NCI-H187 (cell line): ENCODE results near the gene CYGB.

Experiments
- DNase-seq, 2 experiments: peaks; one replicate each; lab custom pipeline; 2025; lab: John Stamatoyannopoulos, UW

CYGB gene

DNA sequence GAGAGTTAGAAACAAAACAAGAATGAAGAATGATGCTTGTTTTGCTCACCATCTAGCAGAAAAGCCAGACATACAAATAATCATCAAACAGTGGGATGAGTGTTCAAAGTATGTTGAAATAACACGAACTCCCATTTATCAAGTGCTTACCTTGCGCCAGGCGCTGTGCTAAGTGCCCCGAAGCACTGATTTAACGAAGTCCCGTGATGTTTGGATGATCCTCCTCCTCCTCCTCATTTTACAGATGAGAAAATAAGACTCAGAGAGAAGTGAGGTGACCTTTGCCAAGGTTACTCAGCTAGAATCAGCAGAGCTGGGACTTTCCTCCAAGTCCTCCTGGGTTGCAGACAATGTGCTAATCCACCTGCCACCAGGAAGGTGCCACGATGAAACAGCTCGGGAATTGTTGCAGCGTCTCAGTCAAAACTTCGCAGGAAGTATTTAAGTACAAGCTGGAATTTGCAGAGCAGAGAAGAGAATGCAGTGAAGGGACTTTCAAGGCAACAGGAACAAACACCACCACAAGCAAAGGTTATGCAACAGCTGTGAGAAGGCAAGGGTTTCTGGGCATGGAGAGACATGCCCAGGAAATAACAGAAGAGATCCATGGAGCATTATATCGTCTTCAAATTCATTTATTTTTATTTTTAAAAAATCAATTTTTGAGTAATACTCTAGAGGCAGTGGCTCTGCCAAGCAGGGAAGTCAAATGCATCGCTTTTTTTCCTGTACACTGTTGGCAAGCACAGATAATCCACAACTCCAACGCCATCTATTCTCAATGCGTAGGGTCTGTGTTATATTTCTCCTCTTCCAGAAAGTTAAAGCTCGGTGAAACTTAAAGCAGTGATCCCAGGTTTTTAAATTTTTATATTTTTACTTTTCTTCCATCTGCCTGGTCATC lies 13.5 kb upstream of the CYGB start:
- no peak for DNase-seq

DNA sequence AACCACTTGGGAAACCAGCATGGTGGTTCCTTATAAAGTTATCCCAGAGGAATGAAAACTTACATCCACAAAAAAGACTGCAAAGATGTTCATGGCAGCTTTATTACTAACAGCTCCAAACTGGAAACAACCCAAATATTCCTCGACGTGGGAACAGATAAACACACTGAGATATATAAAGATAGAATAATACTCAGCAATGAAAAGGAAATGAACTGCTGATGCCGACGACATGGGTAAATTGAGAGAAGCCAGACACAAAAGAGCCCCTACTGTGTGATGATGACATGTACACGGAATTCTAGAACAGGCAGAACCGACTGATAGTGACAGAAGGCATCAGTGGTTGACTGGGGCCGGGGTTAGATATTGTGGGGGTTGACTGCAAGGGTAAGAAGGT lies 12.0 kb upstream of the CYGB start:
- no peak for DNase-seq

- DNase-seq, result no peak
These were observed 11.7 kb upstream of the CYGB start for GRCh38 chr17:76549215-76549518.

DNA sequence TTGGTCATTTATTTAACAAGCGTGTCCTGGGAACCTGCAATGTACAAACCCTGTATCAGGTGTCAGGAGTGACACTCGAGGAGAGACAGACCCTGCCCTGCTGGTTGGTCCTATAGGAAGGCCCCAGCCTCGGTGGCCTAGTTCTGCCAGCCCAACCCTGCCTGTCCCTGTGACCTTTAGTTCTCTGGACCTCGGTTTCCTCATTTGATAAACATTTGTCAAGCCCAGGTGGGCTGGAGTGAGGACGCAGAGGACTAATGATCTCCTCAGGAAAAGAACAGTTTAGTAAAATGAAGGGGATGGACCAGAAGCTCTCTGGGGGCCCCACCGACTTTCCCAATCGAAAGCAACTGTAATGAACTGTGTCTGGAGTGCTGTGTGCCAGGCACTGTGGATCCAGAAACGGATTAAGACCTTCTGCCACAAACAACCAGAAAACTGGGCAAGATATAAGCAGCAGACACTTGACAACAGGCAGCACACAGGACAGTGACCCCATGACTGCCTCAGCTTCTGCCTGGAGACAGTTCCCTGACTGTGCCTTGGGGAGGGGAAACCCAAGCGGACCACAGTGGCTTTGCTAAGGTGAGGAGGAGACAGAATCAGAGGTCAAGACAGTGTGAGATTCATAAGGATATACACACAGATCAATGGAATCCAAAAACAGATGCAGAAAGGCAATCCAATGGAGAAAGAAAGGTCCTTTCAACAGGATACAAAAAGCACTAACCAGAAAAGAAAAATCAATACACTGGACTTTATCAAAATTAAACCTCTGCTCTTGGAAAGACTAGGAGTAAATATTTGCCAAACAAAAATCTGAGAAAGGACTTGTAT lies 11.1 kb upstream of the CYGB start:
- DNase-seq, result no peak

GRCh38 chr17:76547642-76548202 lies 10.2 kb upstream of the CYGB start:
- DNase-seq, result no peak

DNA sequence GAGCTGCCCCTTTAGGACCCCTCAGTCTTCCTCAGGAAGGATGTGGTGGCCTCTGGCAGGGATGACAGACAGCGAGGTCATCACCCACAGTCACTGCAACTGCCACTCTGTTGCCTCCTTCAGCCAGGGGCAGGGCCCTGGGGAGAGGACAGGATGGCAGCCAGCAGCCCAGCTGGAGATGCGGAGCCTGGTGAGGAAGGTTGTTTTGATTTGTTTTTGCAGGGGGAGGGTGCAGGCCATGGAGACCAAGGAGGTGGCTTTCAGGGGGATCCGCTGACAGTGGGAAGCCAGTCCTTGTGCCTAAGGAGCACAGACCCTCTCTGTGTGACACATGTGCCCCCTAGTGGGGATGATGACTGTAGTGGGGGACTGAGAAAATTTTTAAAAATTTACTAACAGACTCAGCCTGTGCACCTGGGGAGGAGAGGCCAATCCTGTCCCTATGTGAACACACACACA lies 9.7 kb upstream of the CYGB start:
- DNase-seq, result no peak

DNA sequence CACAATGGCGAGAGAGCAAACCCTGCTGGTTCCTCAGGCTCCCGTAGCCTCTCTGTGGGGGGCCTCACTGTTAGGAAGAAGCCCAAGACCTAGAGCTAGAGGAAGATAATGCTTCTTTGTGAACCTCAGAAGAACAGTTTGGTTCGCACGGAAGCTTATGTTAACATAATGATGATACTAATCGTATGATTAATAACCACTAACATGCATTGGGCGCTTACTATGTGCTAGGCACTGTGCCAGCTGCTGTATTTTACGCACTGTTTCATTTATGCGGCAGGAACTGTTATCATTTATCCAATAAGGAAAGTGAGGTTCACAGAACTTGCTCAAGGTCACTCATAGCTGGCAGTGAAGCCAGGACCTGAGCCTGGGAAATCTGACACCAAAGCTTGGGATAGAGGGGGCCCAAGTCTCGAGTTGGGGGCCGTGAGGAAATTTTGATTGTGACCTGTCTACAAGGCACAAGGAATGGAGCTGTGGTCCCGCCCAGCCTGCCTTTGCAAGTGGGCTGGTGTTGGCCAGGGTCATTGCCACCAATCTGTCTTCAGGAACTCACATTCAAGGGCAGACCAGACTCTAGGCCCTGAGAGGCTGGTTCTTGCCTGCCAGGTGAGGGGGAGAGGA lies 9.2 kb upstream of the CYGB start:
- DNase-seq, result no peak

- DNase-seq, result no peak
These were observed 8.5 kb upstream of the CYGB start for GRCh38 chr17:76545918-76546555.

GRCh38 chr17:76544546-76545365 lies 7.2 kb upstream of the CYGB start:
- no peak for DNase-seq

DNA sequence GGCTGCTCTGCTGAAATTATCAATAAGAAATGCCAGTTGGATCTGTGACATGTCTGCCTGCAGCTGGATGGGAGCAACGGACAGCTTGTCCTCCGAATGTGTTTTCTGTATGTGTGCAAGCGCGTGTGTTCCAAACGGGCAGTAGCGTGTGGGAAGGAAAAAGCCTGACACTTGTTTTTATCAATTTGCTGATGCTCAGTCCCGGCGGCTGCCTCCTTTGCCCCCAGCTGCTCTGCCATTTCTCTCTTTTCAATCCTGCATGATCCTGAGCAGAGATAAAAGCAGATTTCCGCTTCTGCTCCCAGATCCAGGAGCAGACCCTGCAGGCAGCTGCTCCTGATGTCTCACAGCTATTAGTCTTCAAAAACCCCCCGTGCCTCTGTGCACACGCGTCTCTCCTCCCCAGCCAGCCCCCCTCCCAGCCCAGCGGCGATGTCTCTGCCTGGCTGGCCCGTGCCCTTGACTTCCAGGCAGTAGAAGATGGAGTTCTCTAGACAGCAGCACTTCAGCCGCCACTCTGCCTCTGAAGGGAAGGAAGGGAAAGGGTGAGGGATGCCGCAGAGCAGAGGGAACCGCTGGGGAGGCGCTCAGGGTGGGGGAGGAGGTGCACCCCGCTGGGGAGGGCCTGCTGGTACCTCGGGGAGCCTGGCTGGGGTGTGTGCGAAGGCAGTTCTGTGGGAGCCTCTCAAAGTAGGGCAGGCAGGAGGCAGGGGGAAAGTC lies 6.5 kb upstream of the CYGB start:
- DNase-seq, result no peak

- DNase-seq, result no peak
These were observed 5.9 kb upstream of the CYGB start for GRCh38 chr17:76543482-76543825.

- no peak for DNase-seq
These were observed 5.5 kb upstream of the CYGB start for GRCh38 chr17:76542984-76543383.

DNA sequence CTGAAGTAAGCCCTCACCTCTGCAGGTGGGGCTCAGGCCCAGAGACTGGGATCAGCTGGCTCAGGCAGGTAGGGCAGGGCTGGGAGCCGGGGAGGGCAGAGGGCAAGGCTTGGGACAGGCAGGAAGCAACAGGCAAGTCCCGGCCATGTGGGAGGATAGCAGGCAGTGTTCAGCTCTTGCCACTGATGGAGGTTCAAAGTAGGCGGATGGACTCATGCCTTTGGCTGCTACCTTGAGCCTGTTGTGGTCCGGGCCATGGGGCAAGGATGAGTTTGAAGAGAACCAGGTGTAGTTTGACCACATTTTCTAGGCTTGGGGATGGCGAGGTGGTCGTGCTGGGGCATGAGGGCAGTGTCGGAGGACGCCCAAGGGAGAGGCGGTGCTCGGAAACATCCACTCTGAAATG lies 5.1 kb upstream of the CYGB start:
- DNase-seq, result no peak

DNA sequence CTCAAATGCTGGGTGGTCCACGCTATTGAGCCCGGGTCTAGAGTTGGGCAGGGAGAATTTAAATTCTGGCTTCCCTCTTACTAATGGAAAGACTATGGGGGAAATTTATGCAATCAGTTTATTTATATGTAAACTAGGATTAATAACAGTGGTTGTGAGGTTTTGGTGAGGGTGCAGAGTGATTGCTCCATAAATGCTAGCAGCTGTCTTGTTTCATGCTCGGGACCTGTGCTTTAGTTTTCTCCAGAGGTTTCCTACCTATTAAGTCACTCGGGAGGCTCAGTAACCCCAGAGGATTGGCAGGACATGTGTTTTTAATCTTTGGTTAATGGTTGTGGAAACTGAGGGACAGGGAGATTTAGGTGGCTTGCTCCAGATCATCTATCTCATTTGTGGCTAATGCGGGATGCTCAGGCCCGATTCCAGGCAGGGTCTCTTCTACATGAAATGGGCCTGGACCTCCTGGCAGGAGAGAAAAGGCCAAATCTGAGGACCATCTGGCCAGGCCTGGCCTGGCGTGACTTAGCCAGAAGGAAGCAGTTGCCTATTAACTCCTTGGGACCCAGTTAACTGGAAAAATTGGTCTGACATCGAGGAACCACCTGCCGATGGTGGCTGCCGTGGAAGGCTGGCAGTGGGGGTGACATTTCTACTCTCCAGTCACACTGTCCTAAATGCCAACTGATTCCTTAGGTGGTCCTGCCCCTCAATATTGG lies 4.4 kb upstream of the CYGB start:
- no peak for DNase-seq

- DNase-seq, result peak; percentile 56 to 90
These were observed 3.1 kb upstream of the CYGB start for GRCh38 chr17:76540381-76541300.

- DNase-seq, result no peak
These were observed 2.2 kb upstream of the CYGB start, which contains the start of gene PRCD for GRCh38 chr17:76539631-76540271. PRCD (plus strand) TSS chr17:76540044; CDS start chr17:76540142, 98 bp downstream.

DNA sequence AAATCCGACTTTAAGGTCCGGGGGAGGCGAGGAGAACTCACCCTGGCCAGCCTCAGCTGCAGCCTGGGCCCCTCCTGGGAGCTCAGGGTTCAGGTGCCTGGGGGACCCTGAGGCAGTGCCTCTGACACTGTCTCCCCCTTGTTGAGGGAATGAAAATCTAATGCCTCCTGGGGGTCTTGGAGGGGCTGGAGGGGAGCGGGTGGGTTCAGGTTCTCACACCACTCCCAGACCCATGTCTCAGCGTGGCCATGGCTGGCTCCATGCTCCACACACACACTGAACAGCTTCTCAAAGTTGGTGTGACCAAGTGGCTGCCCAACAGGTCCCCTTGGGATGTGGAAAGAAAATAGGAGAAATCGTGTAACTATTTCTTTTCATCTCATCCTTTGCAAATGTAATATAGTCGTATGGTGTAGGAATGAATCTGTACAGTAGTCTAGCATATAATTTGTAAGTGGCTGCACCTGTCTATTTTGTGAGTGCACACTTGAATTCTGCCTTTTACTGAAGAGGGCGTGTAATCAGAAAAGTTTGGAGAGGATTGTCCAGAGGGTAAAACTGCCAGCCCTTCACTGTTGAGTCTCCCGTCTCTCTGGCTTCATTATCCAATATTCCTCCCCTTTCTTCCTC lies 1.5 kb upstream of the CYGB start:
- no peak for DNase-seq
